GM12892 (cell line): ENCODE measurements around the gene CHRDL1.

Experiments used
- POLR2A ChIP-seq: IDR thresholded peaks from 2 replicates; pipeline ENCODE4 v1.6.1; 2011; ENCODE audit warnings: low read depth, low read length, control low read depth
- POLR2AphosphoS5 ChIP-seq: IDR thresholded peaks from 2 replicates; pipeline ENCODE4 v1.6.1; 2011; ENCODE audit warnings: low read depth, low read length, control low read depth

GRCh38 chrX:110759785-110760184 is 35.8 kb downstream of the CHRDL1 start:
- no peak for TF ChIP-seq POLR2A
- no peak for TF ChIP-seq POLR2AphosphoS5
